ENCODE measurements around the gene MUL1.

GRCh38 chr1:20492751-20493150 lies 15.2 kb downstream of the MUL1 start:
- no peak for TF ChIP-seq CTCF (conservative IDR thresholded peaks at IDR 0.05)
- no peak for TF ChIP-seq EZH2 (IDR thresholded peaks at IDR 0.05; ENCODE audit: low read depth)
